Right hindlimb (tissue), 1 donor: ENCODE measurements around the gene KCTD14.
"Not testable (repeated sequence)": the region's sequence is repeated elsewhere in the genome, so short reads cannot be mapped to it uniquely, and the experiment has no call there.

Experiments
- DNase-seq: peaks from one replicate; pipeline ENCODE4 v3.0.0-alpha.2; 2018

The KCTD14 gene

DNA sequence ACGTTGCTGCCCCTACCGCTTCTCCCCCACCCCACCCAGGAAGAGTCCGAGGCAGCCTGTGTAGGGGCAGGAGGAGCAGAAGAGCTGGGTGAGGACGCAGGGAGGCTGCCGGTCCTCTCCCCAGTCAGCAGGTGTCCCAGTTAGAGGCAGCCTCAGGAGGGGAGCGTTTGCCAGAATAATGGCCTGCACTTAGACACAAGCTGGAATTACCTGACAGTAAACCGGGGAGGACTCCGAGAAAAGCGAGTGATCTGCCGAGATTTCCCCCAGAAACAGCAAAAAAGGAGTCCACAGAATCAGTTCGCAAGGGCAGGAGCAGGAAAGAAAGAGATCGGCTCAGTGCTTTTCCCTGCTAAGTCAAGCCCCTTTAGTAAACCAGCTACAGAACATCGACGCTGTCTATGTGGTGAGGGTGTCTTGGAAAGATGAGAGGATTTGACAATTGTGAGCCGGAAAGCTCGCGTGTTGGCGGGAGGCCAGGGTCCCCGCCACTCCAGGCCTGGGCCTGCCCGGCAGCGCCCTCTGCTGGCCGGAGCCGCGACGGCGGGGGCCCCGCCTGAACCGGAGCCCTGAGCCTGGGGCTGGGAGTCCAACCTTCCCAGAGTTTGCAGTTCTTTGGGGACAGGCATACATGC lies 22.9 kb upstream of the KCTD14 start:
- DNase-seq: peak; percentile 91

DNA sequence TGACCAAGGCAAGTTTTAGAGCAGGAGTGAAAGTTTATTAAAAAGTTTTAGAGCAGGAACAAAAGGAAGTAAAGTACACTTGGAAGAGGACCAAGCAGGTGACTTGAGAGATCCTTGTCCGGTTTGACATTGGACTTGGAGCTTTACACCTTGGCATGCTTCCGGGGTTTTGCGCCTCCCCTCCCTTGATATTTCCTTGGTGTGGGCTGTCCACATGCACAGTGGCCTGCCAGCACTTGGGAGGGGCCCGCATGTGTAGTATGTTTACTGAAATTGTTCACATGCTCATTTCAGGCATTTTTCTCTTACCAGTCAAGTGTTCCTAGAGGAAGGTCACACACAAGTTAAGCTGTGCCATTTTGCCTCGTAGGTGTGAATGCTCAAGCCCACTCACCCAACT lies 21.6 kb upstream of the KCTD14 start:
- DNase-seq: no peak

GRCh38 chr11:78041843-78042440 lies 18.9 kb upstream of the KCTD14 start:
- DNase-seq: no peak

DNA sequence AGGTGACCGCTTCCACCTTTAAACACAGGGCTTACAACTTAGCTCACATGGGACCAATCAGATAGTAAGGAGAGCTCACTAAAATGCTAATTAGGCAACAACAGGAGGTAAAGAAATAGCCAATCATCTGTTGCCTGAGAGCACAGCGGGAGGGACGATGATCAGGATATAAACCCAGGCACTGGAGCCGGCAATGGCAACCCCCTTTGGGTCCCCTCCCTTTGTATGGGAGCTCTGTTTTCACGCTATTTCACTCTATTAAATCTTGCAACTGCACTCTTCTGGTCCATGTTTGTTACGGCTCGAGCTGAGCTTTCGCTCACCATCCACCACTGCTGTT lies 18.3 kb upstream of the KCTD14 start:
- not testable (repeated sequence) for DNase-seq

DNA sequence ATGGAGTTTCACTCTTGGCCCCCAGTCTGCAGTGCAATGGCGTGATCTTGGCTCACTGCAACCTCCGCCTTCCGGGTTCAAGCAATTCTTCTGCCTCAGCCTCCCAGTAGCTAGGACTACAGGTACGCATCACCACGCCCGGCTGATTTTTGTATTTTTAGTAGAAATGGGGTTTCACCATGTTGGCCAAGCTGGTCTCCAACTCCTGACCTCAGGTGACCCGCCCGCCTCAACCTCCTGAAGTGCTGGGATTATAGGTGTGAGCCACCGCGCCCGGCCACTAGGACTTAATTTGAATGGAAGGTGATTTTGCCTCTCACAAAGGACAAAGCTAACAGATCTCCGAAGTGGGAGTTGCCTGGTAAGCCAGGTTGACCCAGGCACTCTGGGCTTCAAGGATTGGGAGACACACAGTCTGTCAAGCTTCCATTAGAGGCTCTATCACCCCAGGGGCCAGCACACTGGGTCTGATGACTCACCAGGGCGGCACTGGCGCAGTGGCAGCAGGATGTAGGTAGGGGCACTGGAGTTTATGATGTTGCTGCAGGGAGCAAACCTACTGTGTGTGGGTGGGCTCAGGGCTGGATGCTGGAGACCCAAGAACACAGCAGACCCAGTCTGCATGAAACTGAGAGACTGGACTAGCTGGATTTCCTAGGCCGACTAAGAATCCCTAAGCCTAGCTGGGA lies 17.8 kb upstream of the KCTD14 start:
- DNase-seq: no peak

DNA sequence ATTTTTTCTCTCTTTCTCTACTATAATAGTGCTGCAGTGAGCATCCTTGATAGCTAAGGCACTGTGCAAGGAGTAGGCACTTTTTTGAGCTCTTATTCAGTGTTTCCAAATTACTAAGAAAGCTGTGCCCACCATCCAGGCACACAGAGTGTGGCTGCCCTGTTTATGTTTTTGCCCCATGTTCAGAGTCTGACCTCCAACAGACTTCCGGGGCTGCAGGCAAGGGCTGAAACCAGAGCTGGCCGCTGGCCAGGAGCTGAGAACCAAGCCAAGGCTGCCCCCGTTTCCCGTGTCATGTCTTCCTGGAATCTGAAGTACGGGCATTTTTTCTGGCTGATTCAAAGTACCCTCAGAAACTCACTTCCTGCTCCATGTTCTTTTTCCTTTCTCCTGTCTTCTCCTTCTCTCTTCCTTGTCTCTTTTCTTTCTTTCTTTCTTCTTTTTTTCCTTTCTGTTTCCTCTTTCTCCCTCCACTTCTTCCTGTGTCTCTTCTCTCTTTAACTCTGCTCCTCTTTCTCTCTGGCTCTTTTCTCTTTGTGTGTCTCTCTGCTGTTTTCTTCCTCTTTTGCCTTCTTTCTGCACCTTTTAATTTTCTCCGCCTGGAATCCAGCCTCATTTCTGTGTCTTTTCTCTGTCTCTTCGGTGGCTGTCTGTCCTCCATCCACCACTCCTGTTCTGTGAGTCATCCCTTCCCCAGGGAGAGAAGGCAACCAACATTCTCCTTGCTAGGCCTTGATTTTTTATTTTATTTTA lies 17.0 kb upstream of the KCTD14 start:
- DNase-seq: peak; percentile 73

DNA sequence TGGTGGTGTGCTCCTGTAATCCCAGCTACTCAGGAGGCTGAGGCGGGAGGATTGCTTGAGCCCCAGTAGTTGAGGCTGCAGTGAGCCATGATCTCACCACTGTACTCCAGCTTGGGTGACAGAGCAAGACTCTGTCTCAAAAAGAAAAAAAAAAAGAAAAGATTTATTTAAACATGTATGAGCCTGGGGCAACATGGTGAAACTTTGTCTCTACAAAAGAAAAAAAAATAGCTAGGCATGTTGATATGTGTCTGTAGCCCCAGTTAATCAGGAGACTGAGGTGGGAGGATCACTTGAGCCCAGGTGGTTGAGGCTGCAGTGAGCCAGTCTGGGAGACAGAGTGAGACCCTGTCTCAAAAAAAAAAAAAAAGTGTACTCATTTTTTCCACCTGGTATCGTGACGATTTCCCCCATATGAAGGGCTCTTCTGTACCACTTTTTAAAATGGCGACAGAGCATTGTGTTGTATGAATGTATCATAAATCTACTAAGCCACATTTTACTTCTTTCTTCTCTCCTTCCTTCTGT lies 16.4 kb upstream of the KCTD14 start:
- no peak for DNase-seq

DNA sequence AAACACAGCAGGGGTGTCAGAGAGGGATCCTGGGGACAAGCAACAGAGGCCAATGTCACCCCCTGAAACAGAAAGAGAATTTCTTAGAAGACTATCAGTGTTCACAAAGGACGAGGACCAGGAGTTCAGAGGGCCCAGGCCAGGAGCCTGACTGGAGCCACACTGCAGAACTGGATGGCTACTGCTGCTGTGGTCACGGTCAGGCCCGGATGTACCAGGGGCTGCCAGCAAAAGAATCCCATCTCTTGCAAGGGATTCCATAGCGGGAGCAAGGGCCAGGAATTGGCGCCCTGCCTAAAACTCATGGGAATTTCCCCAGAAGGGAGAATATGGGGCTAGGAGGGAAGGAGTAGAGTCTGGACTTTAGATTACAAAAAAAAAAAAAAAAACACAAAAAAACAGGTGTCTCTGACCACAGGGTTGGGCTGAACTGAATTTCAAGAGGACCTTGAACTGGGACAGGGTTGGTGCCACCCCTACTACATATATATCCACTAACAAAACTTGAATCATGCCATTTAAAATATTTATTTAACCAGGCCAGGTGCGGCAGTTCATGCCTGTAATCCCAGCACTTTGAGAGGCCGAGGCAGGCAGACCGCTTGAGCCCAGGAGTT lies 15.7 kb upstream of the KCTD14 start:
- DNase-seq: no peak

GRCh38 chr11:78037825-78038620 lies 14.9 kb upstream of the KCTD14 start:
- no peak for DNase-seq

GRCh38 chr11:78037056-78037455 lies 14.0 kb upstream of the KCTD14 start:
- DNase-seq: no peak

DNA sequence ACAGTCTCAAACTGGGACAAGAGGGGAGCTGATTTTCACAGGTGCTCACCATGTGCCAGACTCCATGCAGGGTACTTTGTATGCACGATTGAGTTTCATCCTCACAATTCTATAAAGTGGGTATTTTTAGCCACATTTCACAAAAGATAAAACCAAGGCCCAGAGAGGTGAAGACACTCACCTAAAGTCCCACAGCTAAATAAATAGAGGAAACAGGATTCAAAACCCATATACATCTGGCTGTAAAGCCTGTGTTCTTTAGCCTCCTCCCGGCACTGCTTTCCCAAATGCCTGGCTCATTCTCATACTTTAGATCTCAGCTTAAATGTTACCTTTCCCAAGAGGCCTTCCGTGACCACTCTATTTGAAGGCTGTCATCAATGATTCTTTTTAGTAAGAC lies 13.2 kb upstream of the KCTD14 start:
- no peak for DNase-seq

DNA sequence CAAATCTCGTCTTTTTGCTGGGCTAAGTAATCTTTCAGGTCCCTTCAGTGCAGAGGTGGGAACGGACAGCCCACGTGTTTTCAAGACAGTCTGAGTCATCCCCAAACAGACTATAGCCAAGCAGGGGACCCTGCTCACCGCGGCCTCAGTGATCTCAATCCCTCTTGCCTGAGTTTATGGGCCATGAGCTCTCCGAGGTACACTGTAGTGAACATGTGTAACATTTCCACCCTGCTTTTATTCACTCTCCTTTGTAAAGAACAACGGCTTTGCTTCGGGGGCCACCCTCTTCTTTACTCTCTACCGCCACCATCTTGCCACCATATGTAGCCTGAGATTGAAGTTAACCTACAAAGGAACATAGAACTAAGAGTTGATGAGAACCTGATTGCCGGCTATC lies 11.5 kb upstream of the KCTD14 start:
- no peak for DNase-seq

GRCh38 chr11:78033040-78033439 lies 10.0 kb upstream of the KCTD14 start:
- no peak for DNase-seq

GRCh38 chr11:78032090-78032489 lies 9.0 kb upstream of the KCTD14 start:
- no peak for DNase-seq

DNA sequence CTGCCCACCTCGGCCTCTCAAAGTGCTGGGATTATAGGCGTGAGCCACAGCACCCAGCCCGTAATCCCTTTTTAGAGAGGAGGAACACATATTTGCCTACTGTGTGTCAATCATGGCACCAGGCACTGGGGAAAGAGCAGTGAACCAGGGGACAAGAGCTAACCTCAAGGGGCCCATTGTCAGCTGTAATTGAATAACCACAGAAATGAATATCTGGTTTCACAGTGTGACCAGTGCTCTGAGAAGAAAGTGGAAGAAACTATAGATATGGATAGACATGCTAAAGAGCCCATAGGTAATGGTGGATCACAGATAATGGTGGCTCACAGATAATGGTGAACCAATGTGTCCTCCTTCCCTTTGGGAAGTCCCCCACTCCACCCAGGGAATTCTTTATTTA lies 8.6 kb upstream of the KCTD14 start:
- DNase-seq: no peak

GRCh38 chr11:78030429-78031325 lies 7.6 kb upstream of the KCTD14 start:
- DNase-seq: peak; percentile 92

DNA sequence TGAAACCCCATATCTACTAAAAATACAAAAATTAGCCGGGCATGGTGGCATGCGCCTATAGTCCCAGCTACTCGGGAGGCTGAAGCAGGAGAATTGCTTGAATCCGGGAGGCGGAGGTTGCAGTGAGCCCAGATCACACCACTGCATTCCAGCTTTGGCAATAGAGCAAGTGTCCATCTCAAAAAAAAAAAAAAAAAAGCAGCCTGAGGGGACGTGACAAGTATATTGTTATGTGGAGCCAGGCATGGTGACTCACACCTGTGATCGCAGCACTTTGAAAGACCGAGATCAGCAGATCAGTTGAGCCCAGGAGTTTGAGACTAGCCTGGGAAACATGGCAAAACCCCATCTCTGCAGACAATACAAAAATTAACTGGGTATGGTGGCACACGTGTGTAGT lies 5.3 kb upstream of the KCTD14 start:
- not testable (repeated sequence) for DNase-seq

DNA sequence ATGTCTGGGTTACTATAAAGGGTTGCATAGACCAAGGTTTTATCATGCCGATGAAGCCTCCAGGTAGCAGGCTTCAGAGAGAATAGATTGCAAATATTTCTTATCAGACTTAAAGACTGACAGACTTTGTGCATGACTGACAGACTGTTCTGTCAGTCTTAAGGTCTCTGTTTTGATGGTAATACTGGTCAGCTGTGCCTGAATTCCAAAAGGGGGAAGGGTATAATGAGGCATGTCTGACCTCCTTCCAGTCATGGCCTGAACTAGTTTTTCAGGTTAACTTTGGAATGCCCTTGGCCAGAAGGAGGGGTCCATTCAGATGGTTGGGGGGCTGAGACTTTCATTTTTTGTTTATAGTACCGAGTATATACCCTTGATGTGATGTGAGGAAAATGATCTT lies 4.7 kb upstream of the KCTD14 start:
- no peak for DNase-seq

DNA sequence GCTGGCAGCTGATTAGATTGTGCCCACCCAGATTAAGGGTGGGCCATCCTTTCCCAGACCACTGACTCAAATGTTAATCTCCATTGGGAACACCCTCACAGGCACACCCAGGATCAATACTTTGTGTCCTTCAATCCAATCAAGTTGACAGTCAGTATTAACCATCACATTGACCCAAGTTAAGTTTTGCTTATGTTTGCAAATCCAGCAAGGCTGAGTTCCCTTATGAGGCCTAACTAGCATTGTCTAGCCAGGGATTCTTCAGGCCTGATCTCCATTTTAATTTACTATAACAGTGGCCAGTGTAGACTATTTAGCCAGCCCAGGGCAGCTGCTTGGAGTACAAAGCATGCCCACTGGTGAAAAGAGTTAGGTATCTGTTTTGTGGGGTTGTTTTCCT lies 2.3 kb upstream of the KCTD14 start:
- DNase-seq: no peak

DNA sequence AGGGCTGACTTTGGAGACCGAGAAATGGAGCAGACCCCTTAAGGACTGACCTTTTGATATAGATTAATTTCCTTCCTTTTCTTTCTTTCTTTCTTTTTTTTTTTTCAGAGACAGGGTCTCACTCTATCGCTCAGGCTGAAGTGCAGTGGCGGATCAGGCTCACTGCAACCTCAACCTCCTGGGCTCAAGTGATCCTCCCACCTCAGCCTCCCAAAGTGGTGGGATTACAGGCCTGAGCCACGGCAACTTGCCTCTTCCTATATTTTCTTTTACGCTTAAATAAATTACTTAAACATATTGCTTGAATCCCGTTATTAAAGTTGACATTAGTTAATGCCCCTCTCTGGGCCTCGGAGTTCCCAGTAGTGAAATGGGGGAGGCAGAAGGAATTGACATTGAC lies 350 bp upstream of the KCTD14 start:
- DNase-seq: no peak

DNA sequence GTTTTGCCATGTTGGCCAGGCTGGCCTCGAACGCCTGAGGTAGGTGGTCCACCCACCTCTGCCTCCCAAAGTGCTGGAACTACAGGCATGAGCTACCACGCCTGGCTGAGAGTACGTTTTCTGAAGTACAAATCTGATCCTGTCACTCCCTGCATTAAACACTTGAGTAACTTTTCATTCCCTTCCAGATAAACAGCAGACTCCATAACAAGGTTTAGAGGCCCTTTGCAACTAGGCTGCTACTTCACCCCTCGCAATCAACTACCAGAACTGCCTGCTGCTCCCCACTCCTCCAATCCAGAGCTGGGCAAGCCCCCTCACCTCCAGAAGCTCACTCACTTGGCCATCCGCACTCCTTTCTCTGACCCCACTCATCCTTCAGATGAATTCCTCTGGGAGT lies 1.5 kb downstream of the KCTD14 start:
- no peak for DNase-seq
